T47D (cell line): ENCODE measurements around the gene MOB3B.

Source experiments
- DNase-seq, 2 experiments: peaks; one replicate each; pipeline versions ENCODE4 v3.0.0 to v3.0.0-alpha.2; 2011 to 2012; ENCODE audit warnings: low read depth in 1 of 2, low spot score in 1 of 2
- JUND ChIP-seq: IDR thresholded peaks from 2 replicates; pipeline ENCODE4 v1.6.1; 2012; ENCODE audit warnings: low read depth
- in situ Hi-C: cut with HindIII; loops from 2 replicates; pipeline ENCODE4 v1.10.0; 2016; ENCODE audit warnings: low sequenced_read_pairs, low pct_unique_long_range_greater_than_20kb

The MOB3B gene

DNA sequence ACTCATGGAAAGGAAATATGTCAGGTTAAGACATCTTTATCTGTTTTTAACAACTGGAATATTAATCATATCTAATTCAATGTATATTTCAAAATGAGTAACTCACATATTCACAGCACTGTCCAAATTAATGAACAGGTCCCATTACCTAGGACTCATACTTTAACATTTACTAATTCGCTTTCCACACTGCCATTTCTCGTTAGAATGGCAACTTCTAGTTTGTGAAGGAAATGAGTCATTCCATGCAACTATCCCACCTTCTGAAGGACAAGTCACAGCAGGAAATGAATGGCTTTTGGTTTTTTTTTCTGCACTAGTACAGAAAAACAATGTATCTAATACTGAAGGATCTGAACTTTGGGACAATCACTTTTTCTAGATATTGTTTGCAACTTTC is 30.2 kb downstream of the MOB3B start:
- DNase-seq = no peak
- in situ Hi-C loops = no loop called here
- TF ChIP-seq JUND = no peak

DNA sequence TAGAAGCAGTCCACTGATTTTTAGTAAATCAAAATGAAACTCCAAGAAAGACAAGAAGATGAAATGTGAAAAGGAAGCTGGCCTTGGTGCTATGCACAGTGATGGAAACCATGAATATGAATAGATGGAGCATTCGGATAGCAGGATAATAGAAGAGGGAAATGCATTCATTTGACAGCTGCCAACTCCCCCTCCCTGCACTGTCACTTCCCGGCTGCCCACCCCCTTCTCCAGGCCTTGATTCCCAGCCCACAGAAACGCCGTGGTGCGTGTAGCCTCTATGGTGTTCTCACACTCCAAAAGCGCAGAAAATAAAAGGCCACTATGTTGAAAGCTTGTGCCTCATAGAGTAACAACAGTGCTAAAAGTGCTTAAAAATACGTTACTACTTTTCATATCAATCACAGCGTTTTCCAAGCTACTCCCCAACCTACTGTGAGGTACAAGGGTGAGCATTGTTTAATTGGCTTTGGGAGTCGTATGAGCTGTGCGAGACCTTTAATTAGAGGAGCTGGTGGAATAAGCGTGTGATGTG is 31.7 kb downstream of the MOB3B start:
- no peak for DNase-seq
- in situ Hi-C loops = no loop called here
- no peak for TF ChIP-seq JUND

- TF ChIP-seq JUND = no peak
- peak in 1 of 2 experiments; percentile 27 for DNase-seq
- in situ Hi-C loops = no loop called here
These were observed 33.5 kb downstream of the MOB3B start for GRCh38 chr9:27496135-27496504.

DNA sequence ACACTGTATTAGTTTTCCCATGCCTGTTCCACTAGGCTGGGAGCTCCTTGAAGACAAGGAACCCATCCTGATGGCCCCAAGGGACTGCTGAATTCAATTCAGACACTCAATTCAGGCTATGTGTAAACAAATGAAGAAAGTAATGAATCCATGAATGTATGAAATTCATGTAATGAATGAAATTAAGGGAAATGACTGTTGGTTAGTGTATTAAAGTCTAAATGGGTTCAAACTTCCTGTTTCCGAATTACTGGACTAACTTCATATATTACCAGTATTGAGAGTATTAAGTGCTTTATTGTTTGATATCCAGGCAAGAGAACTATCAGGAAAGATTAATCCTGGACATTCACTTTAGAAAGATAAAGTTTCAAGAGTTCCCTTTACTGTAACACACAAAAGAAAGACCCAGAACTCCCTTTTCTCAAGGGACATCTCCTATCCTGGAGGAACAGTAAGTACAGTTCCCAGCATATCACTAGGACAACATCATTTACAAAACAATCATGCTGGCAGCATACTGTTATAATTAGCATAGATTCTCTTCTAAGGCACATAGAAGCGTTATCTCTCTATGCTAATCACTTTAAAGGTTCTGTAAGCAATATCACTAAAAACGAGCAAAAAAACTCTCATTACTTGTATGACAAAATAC is 34.0 kb downstream of the MOB3B start:
- TF ChIP-seq JUND = no peak
- no peak for DNase-seq
- in situ Hi-C loops = no loop called here

DNA sequence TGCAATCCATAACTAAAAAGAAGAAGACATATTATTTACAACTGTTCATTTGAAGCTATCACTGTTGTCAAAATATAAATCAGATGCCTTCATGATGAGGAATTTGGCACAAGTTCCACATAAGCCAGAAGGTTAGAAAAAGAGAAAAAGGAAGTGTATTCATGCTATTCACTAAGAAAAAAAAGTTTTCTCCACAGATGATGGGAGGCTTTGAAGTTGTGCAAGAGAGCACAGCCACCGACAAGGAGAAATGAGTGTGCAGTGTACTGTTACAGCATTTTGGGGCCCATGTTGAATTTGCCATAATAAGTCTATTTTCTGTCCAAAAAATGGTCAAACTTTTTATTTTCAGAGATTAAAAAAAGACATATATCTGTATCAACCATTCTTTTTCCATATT is 38.5 kb downstream of the MOB3B start:
- in situ Hi-C loops = no loop called here
- no peak for DNase-seq
- TF ChIP-seq JUND = no peak

GRCh38 chr9:27489087-27489876 is 40.3 kb downstream of the MOB3B start:
- TF ChIP-seq JUND = no peak
- in situ Hi-C loops = no loop called here
- no peak for DNase-seq

- peak in 1 of 2 experiments; percentile 55 for DNase-seq
- no peak for TF ChIP-seq JUND
- in situ Hi-C loops = no loop called here
These were observed 41.7 kb downstream of the MOB3B start for GRCh38 chr9:27487927-27488326.

DNA sequence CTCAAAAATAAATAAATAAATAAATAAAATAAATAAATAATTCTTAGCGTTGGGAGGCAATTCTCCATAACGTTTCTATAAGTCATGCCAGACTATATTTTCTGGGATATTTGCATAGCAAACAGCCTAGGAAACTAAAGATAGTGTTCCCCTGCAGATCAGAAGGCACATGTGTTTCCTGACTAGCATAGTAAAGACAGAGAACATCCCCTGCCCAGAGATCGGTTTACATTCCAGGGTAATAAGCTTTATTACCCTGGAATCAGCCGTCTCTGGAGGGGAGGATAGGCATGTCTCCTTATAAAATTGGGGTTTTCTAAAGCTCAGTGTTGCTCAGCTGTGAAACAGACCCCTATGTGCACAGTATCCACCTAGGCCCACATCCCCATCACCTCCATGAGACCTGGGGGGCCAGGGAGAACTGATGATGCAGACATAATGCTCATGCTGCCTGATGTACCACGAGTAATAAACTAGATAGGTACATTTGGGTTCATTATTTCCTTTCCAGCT is 42.4 kb downstream of the MOB3B start:
- no peak for TF ChIP-seq JUND
- DNase-seq = no peak
- in situ Hi-C loops = no loop called here

DNA sequence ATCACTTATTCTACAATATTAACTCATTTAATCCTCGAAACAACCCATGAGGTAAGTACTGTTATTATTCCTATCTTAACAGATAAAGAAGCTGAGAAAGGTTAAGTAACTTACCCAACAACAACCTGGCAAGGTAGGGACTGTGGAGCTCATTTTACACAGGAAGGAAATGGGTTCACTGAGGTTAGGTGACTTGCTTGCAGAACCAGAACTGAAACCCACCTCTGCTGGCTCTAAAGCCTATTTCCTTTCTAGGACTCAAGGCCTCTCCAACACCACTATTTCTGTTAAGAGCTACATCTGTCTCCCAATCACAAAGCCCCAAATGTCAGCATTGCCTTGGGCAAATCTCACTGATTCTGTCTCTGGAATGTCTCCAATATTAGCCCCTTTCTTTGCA is 44.5 kb downstream of the MOB3B start:
- no peak for DNase-seq
- TF ChIP-seq JUND = no peak
- in situ Hi-C loops = no loop called here

- in situ Hi-C loops = no loop called here
- TF ChIP-seq JUND = no peak
- no peak for DNase-seq
These were observed 46.0 kb downstream of the MOB3B start for GRCh38 chr9:27483576-27483975.

DNA sequence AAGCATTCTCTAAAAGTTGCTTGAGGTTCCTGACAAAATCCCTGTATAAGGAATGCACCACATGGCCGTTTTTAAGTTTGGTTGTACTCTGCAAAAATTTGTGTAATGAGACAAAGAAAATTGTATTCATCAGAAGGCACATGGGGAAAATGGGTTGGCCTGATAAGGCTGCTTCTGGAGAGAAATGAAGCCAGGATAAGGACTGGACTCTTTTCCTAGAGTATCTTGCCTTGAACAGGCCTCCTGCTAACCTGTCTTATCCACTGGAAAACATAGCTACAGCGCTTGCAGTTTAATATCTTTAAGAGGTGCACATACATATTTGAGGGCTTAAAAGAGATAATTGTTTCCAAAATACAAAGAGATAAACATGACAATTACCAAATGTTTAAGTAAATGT is 46.9 kb downstream of the MOB3B start:
- in situ Hi-C loops = no loop called here
- DNase-seq = no peak
- no peak for TF ChIP-seq JUND

GRCh38 chr9:27478322-27478721 is 51.3 kb downstream of the MOB3B start:
- no peak for DNase-seq
- in situ Hi-C loops = no loop called here
- no peak for TF ChIP-seq JUND

- no peak for DNase-seq
- in situ Hi-C loops = no loop called here
- TF ChIP-seq JUND = no peak
These were observed 52.6 kb downstream of the MOB3B start for GRCh38 chr9:27476870-27477515.
